Transverse colon (tissue), 4 donors: ENCODE results near the gene STK38L. TPM values are rescaled to one million over a fixed set of nuclear protein-coding genes. Genes with fewer than 3 reads are reported as not detected.
A peak's percentile ranks its signal among the peaks of the same experiment; 100 is the strongest.

Source experiments
- DNase-seq: peaks from one replicate; pipeline ENCODE4 v3.0.0-alpha.2; 2019
- H3K27ac ChIP-seq, 4 donors: fragments of 200-600 bp; sonication (generic); 2 replicates each; pipeline ENCODE4 v1.5.1; 2016 to 2018; ENCODE audit warnings: inconsistent platforms in 4 of 4
- H3K27me3 ChIP-seq: fragments of 200-600 bp; sonication (generic); 2 replicates; pipeline ENCODE4 v1.5.1; 2017; ENCODE audit warnings: inconsistent platforms
- H3K36me3 ChIP-seq, 4 donors: fragments of 200-600 bp; sonication (generic); 2 replicates each; pipeline ENCODE4 v1.5.1; 2017 to 2019; ENCODE audit warnings: inconsistent platforms in 4 of 4
- H3K4me1 ChIP-seq, 4 donors: fragments of 200-600 bp; sonication (generic); 2 replicates each; pipeline ENCODE4 v1.5.1; 2017 to 2020; ENCODE audit warnings: inconsistent platforms in 4 of 4
- H3K4me3 ChIP-seq, 4 donors: fragments of 200-600 bp; sonication (generic); 1 replicate in 1 of 4; 2 replicates in 3 of 4; pipeline versions ENCODE4 v1.5.1 to v1.6.1; 2017 to 2019; ENCODE audit warnings: inconsistent platforms in 4 of 4
- H3K9me3 ChIP-seq, 2 donors: fragments of 200-600 bp; sonication (generic); 2 replicates each; pipeline ENCODE4 v1.5.1; 2017 to 2019; ENCODE audit warnings: inconsistent platforms in 2 of 2
- CTCF ChIP-seq, 5 experiments: fragments of 200-600 bp in 3 of 5; fragments of 450-650 bp in 2 of 5; sonication (generic) in 3 of 5; IDR thresholded peaks; 1 replicate in 2 of 5; 2 replicates in 3 of 5; pipeline ENCODE4 v1.5.1; 2016 to 2017; ENCODE audit warnings: antibody characterized with exemption in 5 of 5, inconsistent platforms in 3 of 5, mild to moderate bottlenecking in 2 of 5, moderate library complexity in 1 of 5
- EP300 ChIP-seq: sonication (generic); formaldehyde crosslinking; IDR thresholded peaks from one replicate; pipeline ENCODE4 v1.6.1; 2017; ENCODE audit warnings: antibody characterized with exemption, low read depth
- POLR2A ChIP-seq: fragments of 450-650 bp; IDR thresholded peaks from one replicate; pipeline ENCODE4 v1.6.1; 2016; ENCODE audit warnings: antibody characterized with exemption, mild to moderate bottlenecking, moderate library complexity
- POLR2AphosphoS5 ChIP-seq, 3 donors: sonication (generic); formaldehyde crosslinking; IDR thresholded peaks; one replicate each; pipeline ENCODE4 v1.6.1; 2016; ENCODE audit warnings: antibody characterized with exemption in 3 of 3
- WGBS, 2 donors: methylation state at CpG; one replicate each; pipeline ENCODE4 v1.1.5; 2018; ENCODE audit warnings: low coverage in 1 of 2; 5-methylcytosine and 5-hydroxymethylcytosine counted together
- in situ Hi-C, 4 donors: fragments of 200-750 bp; cut with MboI; loops; one replicate each; pipeline versions ENCODE4 v1.15.0 to v1.15.1; 2017; ENCODE audit warnings: low sequenced_read_pairs in 3 of 4, low pct_ligation_motif_present in 1 of 4, low pct_unique_long_range_greater_than_20kb in 1 of 4
- intact Hi-C: fragments of 100-400 bp; cut with DNase I; formaldehyde crosslinking; loops from one replicate; pipeline ENCODE4 v1.15.1; 2023; ENCODE audit warnings: low total_unique reads
- total RNA-seq, 4 donors: library from RNA; depleted of rRNA; stranded (reverse); fragments of >200 nt; gene quantifications; one replicate each; pipeline ENCODE4 v1.1.0, GENCODE V29; 2016

Gene STK38L
- total RNA-seq, 4 donors from 2014 or later = 18.5 to 51.8 (median 40.9) TPM

DNA sequence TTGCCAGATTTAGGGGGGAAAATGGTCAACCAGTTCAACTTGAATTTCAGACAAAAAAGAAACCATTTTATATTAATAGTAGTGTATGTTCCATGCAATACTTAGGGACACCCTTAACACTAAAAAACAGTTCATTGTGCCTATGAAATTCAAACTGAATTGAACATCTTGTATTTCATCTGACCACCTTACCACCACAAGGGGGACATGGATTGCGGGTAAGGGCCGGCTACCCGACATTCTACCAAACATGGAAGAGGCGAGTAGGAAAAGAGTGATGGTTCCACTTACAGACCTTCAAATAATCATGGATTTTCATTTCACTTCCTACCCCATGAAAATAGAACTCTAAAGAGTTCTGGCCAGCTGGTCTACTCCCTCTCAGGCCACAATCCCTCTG lies 10.3 kb upstream of the STK38L start:
- in situ Hi-C loops = no loop called here
- Histone ChIP-seq H3K4me3 (no peak overlapping the region), H3K4me1 (peaks cover 0 to 4% (median 0%) of the 10 kb centered on the region in 4 donors), H3K9me3 (no peaks in the 10 kb centered on the region), H3K27ac (no peak overlapping the region), H3K27me3 (no peaks in the 10 kb centered on the region), H3K36me3 (no peaks in the 10 kb centered on the region)
- 96 to 100% methylated on average over 4 of the region's 4 CpGs for WGBS, 2 donors
- intact Hi-C loops = no loop called here
- no peak for DNase-seq
- TF ChIP-seq POLR2AphosphoS5 (IDR thresholded peaks at IDR 0.05) = no peak
- TF ChIP-seq POLR2A = no peak
- no peak for TF ChIP-seq EP300
- TF ChIP-seq CTCF (IDR thresholded peaks at IDR 0.05) = no peak

DNA sequence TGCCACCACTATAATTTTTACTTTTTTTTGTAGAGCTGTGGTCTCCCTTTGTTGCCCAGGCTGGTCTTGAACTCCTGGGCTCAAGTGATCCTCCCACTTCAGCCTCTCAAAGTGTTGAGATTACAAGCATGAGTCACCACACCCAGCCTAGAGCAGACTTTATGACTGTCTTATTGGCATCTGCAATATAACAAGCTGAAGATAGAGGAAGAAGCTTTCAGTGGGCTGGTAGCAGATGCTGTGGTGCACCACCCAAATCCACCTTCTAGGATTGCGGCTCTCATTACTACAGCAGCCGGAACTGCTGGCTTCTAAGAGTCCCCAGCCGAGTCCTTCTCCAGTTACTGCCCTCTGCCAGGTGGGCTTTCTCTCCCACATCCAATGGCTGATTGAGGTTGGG lies 7.6 kb upstream of the STK38L start:
- WGBS, 2 donors = 94% methylated on average over 3 of the region's 3 CpGs; no CpG with 5 or more reads in 1 of the 2 donors
- peaks cover 0 to 4% (median 0%) of the 10 kb centered on the region in 4 donors for H3K4me1 ChIP-seq
- intact Hi-C loops = no loop called here
- no peak overlapping the region for H3K27ac ChIP-seq
- no peaks in the 10 kb centered on the region for H3K36me3 ChIP-seq
- no peak for DNase-seq
- in situ Hi-C loops = no loop called here
- H3K4me3 ChIP-seq = no peak overlapping the region
- no peak for TF ChIP-seq POLR2A
- no peak for TF ChIP-seq EP300
- TF ChIP-seq POLR2AphosphoS5 (IDR thresholded peaks at IDR 0.05) = no peak
- no peak for TF ChIP-seq CTCF (IDR thresholded peaks at IDR 0.05)
- H3K9me3 ChIP-seq = no peaks in the 10 kb centered on the region
- no peaks in the 10 kb centered on the region for H3K27me3 ChIP-seq

DNA sequence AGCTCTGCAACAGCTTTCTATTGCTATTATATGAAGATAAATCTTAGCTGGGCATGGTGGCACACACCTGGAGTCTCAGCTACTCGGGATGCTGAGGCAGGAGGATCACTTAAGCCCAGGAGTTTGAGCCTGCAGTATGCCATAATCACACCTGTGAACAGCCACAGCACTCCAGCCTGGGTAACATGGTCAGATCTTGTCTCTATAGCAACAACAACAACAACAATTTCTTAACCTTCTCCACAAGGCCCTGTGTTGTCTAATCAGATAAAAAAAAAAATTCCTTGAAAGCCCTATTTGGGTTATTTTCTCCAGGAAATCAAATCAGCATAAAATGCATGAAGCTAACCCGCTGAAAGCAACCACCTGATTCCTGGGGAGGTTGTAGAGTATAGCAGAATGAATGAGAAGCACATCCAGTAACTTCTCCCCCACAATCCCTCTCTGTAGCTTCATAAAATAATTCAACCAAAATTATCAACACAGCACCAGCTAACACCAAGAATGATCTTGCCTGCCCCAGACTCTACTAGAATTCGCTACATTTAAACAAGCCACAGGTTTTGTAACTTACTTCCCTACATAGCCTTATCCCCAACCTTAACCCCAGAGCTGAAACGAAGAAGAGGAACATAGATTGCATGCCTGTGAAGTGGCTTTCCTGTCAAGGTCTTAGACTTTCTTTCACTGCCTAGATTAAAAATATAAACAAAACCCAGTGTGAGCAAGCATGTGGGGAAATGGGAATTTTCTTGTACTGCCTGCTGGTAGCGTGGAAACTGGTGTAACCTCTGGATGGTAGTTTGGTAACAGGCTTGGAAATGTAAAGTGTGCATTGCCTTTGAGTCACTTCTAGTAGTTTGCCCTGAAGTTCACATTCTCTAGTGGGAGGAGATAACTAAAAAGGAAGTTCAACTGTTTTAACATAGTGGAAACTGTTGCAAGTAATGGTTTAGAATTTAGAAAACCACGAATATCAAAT lies 6.0 kb upstream of the STK38L start:
- peaks cover 0 to 4% (median 0%) of the 10 kb centered on the region in 4 donors for H3K4me1 ChIP-seq
- peak overlapping the region in 2 of 4 donors; percentile 30 to 36 for H3K27ac ChIP-seq
- in situ Hi-C loops (no loop called here), intact Hi-C loops (no loop called here)
- no peaks in the 10 kb centered on the region for H3K9me3 ChIP-seq
- no peak for DNase-seq
- TF ChIP-seq POLR2A = no peak
- TF ChIP-seq EP300 = no peak
- no peak for TF ChIP-seq CTCF (IDR thresholded peaks at IDR 0.05)
- TF ChIP-seq POLR2AphosphoS5 (IDR thresholded peaks at IDR 0.05) = no peak
- H3K4me3 ChIP-seq = no peak overlapping the region
- no peaks in the 10 kb centered on the region for H3K27me3 ChIP-seq
- WGBS, 2 donors = 52 to 63% methylated on average over 5 to 6 of the region's 6 CpGs
- no peaks in the 10 kb centered on the region for H3K36me3 ChIP-seq

- Histone ChIP-seq H3K27me3 (no peaks in the 10 kb centered on the region), H3K4me3 (no peak overlapping the region), H3K4me1 (peaks cover 2 to 30% (median 14%) of the 10 kb centered on the region in 4 donors), H3K9me3 (no peaks in the 10 kb centered on the region), H3K27ac (peak overlapping the region in 3 of 4 donors; percentile 91 to 94 (median 92)), H3K36me3 (no peaks in the 10 kb centered on the region)
- in situ Hi-C loops = loop anchor here in 1 of 4 donors (10.0 kb wide), 1 partner anchor 218 kb away; the partner anchor contains the start of gene MED21
- no peak for DNase-seq
- TF ChIP-seq POLR2AphosphoS5 (IDR thresholded peaks at IDR 0.05) (no peak), EP300 (no peak), CTCF (IDR thresholded peaks at IDR 0.05) (no peak), POLR2A (no peak)
- intact Hi-C loops = no loop called here
- WGBS, 2 donors = 63 to 82% methylated on average over 3 to 4 of the region's 4 CpGs
Observed at GRCh38 chr12:27243006-27243405, 1.1 kb upstream of the STK38L start.
